Ascending aorta (tissue), 2 donors: ENCODE data around the gene KCNQ2. TPM values are rescaled to one million over a fixed set of nuclear protein-coding genes. Genes with fewer than 3 reads are reported as not detected.

Experiments
- DNase-seq, 2 donors: peaks; one replicate each; pipeline ENCODE4 v3.0.0-alpha.2; 2019; ENCODE audit warnings: low spot score in 2 of 2
- H3K27ac ChIP-seq, 2 donors: fragments of 200-600 bp; sonication (generic); one replicate each; pipeline ENCODE4 v1.5.1; 2016 to 2017; ENCODE audit warnings: mild to moderate bottlenecking in 1 of 2
- H3K27me3 ChIP-seq: fragments of 200-600 bp; sonication (generic); one replicate; pipeline ENCODE4 v1.5.1; 2017
- H3K36me3 ChIP-seq, 2 donors: fragments of 200-600 bp; sonication (generic); one replicate each; pipeline ENCODE4 v1.5.1; 2016
- H3K4me1 ChIP-seq, 2 donors: fragments of 200-600 bp; sonication (generic); one replicate each; pipeline ENCODE4 v1.5.1; 2016 to 2017; ENCODE audit warnings: mild to moderate bottlenecking in 1 of 2
- H3K4me3 ChIP-seq, 2 donors: fragments of 200-600 bp; sonication (generic); one replicate each; pipeline ENCODE4 v1.5.1; 2016 to 2017; ENCODE audit warnings: mild to moderate bottlenecking in 1 of 2
- H3K9me3 ChIP-seq, 2 donors: fragments of 200-600 bp; sonication (generic); one replicate each; pipeline ENCODE4 v1.5.1; 2016
- CTCF ChIP-seq, 3 experiments: fragments of 200-600 bp in 2 of 3; fragments of 450-650 bp in 1 of 3; sonication (generic) in 2 of 3; IDR thresholded peaks; one replicate each; pipeline ENCODE4 v1.5.1; 2016 to 2019; ENCODE audit warnings: antibody characterized with exemption in 3 of 3, mild to moderate bottlenecking in 1 of 3, moderate library complexity in 1 of 3
- intact Hi-C: fragments of 100-400 bp; cut with DNase I; formaldehyde crosslinking; loops from one replicate; pipeline ENCODE4 v1.15.1; 2023
- total RNA-seq: library from RNA; depleted of rRNA; stranded (reverse); fragments of >200 nt; gene quantifications from one replicate; pipeline ENCODE4 v1.1.0, GENCODE V29; 2016

Gene KCNQ2
- total RNA-seq, 1 donor from 2014 or later = not detected

GRCh38 chr20:63467294-63468083, 5.0 kb downstream of the KCNQ2 start:
- Histone ChIP-seq H3K4me3 (no peak overlapping the region), H3K36me3 (no peaks in the 10 kb centered on the region), H3K27me3 (peaks cover 16% of the 10 kb centered on the region), H3K27ac (no peak overlapping the region), H3K4me1 (peaks cover 0 to 6% of the 10 kb centered on the region in 2 donors), H3K9me3 (no peaks in the 10 kb centered on the region)
- no peak for TF ChIP-seq CTCF (IDR thresholded peaks at IDR 0.05)
- intact Hi-C loops = no loop called here
- no peak for DNase-seq

- TF ChIP-seq CTCF (IDR thresholded peaks at IDR 0.05) = no peak
- intact Hi-C loops = no loop called here
- H3K4me3 ChIP-seq = no peak overlapping the region
- H3K4me1 ChIP-seq = peaks cover 0 to 3% of the 10 kb centered on the region in 2 donors
- no peak overlapping the region for H3K27ac ChIP-seq
- peaks cover 11% of the 10 kb centered on the region for H3K27me3 ChIP-seq
- H3K36me3 ChIP-seq = no peaks in the 10 kb centered on the region
- H3K9me3 ChIP-seq = no peaks in the 10 kb centered on the region
- no peak for DNase-seq
Measured at GRCh38 chr20:63466861-63467260, 5.6 kb downstream of the KCNQ2 start.

- Histone ChIP-seq H3K27me3 (peaks cover 6% of the 10 kb centered on the region), H3K4me3 (no peak overlapping the region), H3K27ac (no peak overlapping the region), H3K36me3 (no peaks in the 10 kb centered on the region), H3K9me3 (no peaks in the 10 kb centered on the region), H3K4me1 (no peaks in the 10 kb centered on the region)
- no peak for TF ChIP-seq CTCF (IDR thresholded peaks at IDR 0.05)
- no peak for DNase-seq
- intact Hi-C loops = no loop called here
Measured at GRCh38 chr20:63466250-63466825, 6.1 kb downstream of the KCNQ2 start.

GRCh38 chr20:63465380-63466249, 6.8 kb downstream of the KCNQ2 start:
- Histone ChIP-seq H3K4me1 (no peaks in the 10 kb centered on the region), H3K27ac (no peak overlapping the region), H3K27me3 (no peaks in the 10 kb centered on the region), H3K9me3 (no peaks in the 10 kb centered on the region), H3K4me3 (no peak overlapping the region), H3K36me3 (no peaks in the 10 kb centered on the region)
- intact Hi-C loops = no loop called here
- no peak for DNase-seq
- no peak for TF ChIP-seq CTCF (IDR thresholded peaks at IDR 0.05)

- H3K9me3 ChIP-seq = no peaks in the 10 kb centered on the region
- H3K27me3 ChIP-seq = no peaks in the 10 kb centered on the region
- no peaks in the 10 kb centered on the region for H3K4me1 ChIP-seq
- no peak for TF ChIP-seq CTCF (IDR thresholded peaks at IDR 0.05)
- intact Hi-C loops = no loop called here
- H3K27ac ChIP-seq = no peak overlapping the region
- no peak for DNase-seq
- no peaks in the 10 kb centered on the region for H3K36me3 ChIP-seq
- H3K4me3 ChIP-seq = no peak overlapping the region
Measured at GRCh38 chr20:63464289-63464635, 8.2 kb downstream of the KCNQ2 start.
